ENCODE results near the gene LCP2. TPM values are rescaled to one million over a fixed set of nuclear protein-coding genes. Genes with fewer than 3 reads are reported as not detected.

Gene LCP2
- total and polyA plus RNA-seq, 2 donors (not counting 1 experiment from before 2014, with no cell fraction given): 11.7 to 13.9 TPM

DNA sequence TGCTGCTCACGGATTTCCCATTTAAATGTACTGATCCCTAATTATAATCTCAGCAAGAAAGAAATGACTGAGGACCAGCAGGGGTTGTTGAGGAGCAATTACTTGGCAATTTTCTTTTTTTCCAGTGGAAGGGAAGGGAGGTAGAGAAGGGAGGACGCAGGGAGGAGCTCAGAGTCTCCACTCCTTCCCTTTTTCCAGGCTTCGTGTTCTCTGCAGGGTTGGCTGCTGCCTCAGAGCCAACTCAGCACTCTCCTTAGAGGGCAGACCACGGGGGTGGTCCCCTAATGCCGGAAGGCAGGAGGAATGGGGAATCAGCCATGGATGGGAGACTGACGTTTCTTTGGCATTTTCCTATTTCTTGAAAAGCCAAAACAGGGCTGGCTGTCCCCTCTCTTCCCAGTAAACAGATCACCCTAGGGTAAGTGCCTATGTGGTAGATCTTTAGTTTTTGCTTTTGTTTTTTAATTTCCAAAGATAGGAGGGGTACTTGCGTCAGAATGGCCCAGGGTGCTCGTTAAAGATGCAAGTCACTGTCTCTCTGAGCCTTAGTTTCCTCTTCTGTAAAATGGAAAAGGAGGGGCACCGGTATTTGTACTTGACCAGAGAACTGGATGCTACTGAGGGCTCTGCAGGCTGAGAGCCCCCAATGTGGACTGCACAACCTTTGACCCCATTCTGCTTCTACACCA is 39.6 kb upstream of the LCP2 start:
- Histone ChIP-seq H2AFZ (ENCODE audit: insufficient read depth, low read depth, low read length, poor library complexity, severe bottlenecking) (no peak overlapping the region), H3K27ac (ENCODE audit: low read length in 2 of 2) (no peak overlapping the region), H3K4me1 (ENCODE audit: control insufficient read depth in 2 of 2, insufficient read depth in 2 of 2, low read length in 2 of 2) (peaks cover 20 to 29% of the 10 kb centered on the region in 2 donors), H3K36me3 (replicated peaks in 1 of 2; ENCODE audit: control extremely low read depth in 1 of 2, control insufficient read depth in 1 of 2, extremely low read depth in 1 of 2, insufficient read depth in 2 of 2, low read length in 1 of 2) (no peaks in the 10 kb centered on the region), H3K9me3 (ENCODE audit: control extremely low read depth in 1 of 3, control insufficient read depth in 2 of 3, insufficient read depth in 1 of 3, low read length in 2 of 3) (peaks cover 0 to 11% (median 5%) of the 10 kb centered on the region in 3 donors), H3K4me2 (replicated peaks; ENCODE audit: low read depth, low read length, poor library complexity, severe bottlenecking) (no peak overlapping the region), H3K27me3 (replicated peaks in 1 of 4; ENCODE audit: control extremely low read depth in 1 of 4, control insufficient read depth in 3 of 4, insufficient read depth in 4 of 4, low read length in 3 of 4) (no peaks in the 10 kb centered on the region), H3K9ac (ENCODE audit: low read length) (no peak overlapping the region), H4K20me1 (ENCODE audit: control insufficient read depth, insufficient read depth, low read length, poor library complexity, severe bottlenecking) (no peaks in the 10 kb centered on the region), H3K4me3 (ENCODE audit: control extremely low read depth in 1 of 5, extremely low read depth in 1 of 5, insufficient read depth in 1 of 5, low read depth in 2 of 5, low read length in 4 of 5) (no peak overlapping the region), H3K79me2 (ENCODE audit: control insufficient read depth, insufficient read depth, low read length) (no peaks in the 10 kb centered on the region)
- ChIA-PET POLR2A (no interaction called here), CTCF (interaction anchor here (1.3 to 8.0 kb wide), 5 partner anchors 10 to 111 kb away, joined by 5 to 218 read pairs (median 67); partner anchors contain the start of gene LCP2)
- Mint-ChIP-seq H3K4me1 (peaks cover 37% of the 10 kb centered on the region), H3K27ac (no peak overlapping the region), H3K27me3 (no peaks in the 10 kb centered on the region), H3K9me3 (ENCODE audit: insufficient read depth) (no peaks in the 10 kb centered on the region), H3K4me3 (no peak overlapping the region)
- intact Hi-C loops (cut with micrococcal nuclease): no loop called here
- no peak for TF ChIP-seq EZH2 (IDR thresholded peaks at IDR 0.05; ENCODE audit: borderline replicate concordance, insufficient read depth, low read depth, low read length, poor library complexity, severe bottlenecking)
- TF ChIP-seq, protein P1, sequence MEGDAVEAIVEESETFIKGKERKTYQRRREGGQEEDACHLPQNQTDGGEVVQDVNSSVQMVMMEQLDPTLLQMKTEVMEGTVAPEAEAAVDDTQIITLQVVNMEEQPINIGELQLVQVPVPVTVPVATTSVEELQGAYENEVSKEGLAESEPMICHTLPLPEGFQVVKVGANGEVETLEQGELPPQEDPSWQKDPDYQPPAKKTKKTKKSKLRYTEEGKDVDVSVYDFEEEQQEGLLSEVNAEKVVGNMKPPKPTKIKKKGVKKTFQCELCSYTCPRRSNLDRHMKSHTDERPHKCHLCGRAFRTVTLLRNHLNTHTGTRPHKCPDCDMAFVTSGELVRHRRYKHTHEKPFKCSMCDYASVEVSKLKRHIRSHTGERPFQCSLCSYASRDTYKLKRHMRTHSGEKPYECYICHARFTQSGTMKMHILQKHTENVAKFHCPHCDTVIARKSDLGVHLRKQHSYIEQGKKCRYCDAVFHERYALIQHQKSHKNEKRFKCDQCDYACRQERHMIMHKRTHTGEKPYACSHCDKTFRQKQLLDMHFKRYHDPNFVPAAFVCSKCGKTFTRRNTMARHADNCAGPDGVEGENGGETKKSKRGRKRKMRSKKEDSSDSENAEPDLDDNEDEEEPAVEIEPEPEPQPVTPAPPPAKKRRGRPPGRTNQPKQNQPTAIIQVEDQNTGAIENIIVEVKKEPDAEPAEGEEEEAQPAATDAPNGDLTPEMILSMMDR (IDR thresholded peaks at IDR 0.05): no peak
- DNase-seq (no peak), ATAC-seq (ENCODE audit: low read depth) (no peak)
- 84% methylated on average over 3 of the region's 9 CpGs for WGBS (ENCODE audit: insufficient coverage)

DNA sequence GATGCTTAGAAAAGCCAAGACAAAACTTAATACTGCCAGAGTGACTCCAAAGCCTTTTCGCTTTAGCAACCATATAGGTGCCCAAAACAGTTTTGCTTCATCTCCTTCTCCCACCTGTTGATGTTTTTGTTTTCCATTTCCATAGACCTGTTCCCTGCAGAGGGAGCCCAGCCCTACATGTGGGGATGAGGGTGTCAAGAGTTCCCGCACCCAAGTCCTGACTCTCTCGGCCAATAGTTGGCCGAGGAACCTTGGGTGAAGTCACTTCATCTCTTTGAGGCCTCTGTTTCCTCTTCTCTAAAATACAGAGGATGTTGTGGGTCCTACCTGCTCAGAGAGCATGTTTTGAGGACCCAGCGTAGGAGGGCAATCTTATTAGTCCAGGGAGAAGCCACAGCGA is 38.5 kb upstream of the LCP2 start:
- H3K9me3 Mint-ChIP-seq (ENCODE audit: insufficient read depth): no peaks in the 10 kb centered on the region
- Histone ChIP-seq H3K27me3 (replicated peaks in 1 of 4; ENCODE audit: control extremely low read depth in 1 of 4, control insufficient read depth in 3 of 4, insufficient read depth in 4 of 4, low read length in 3 of 4) (no peaks in the 10 kb centered on the region), H3K4me2 (replicated peaks; ENCODE audit: low read depth, low read length, poor library complexity, severe bottlenecking) (no peak overlapping the region), H3K4me3 (ENCODE audit: control extremely low read depth in 1 of 5, extremely low read depth in 1 of 5, insufficient read depth in 1 of 5, low read depth in 2 of 5, low read length in 4 of 5) (no peak overlapping the region), H4K20me1 (ENCODE audit: control insufficient read depth, insufficient read depth, low read length, poor library complexity, severe bottlenecking) (no peaks in the 10 kb centered on the region), H3K79me2 (ENCODE audit: control insufficient read depth, insufficient read depth, low read length) (no peaks in the 10 kb centered on the region), H3K9ac (ENCODE audit: low read length) (no peak overlapping the region), H3K9me3 (ENCODE audit: control extremely low read depth in 1 of 3, control insufficient read depth in 2 of 3, insufficient read depth in 1 of 3, low read length in 2 of 3) (no peaks in the 10 kb centered on the region), H3K27ac (ENCODE audit: low read length in 2 of 2) (no peak overlapping the region), H3K36me3 (replicated peaks in 1 of 2; ENCODE audit: control extremely low read depth in 1 of 2, control insufficient read depth in 1 of 2, extremely low read depth in 1 of 2, insufficient read depth in 2 of 2, low read length in 1 of 2) (no peaks in the 10 kb centered on the region), H3K4me1 (ENCODE audit: control insufficient read depth in 2 of 2, insufficient read depth in 2 of 2, low read length in 2 of 2) (peaks cover 31 to 40% of the 10 kb centered on the region in 2 donors), H2AFZ (ENCODE audit: insufficient read depth, low read depth, low read length, poor library complexity, severe bottlenecking) (no peak overlapping the region)
- CTCF ChIA-PET: interaction anchor here (1.3 kb wide), 1 partner anchor 110 kb away, joined by 5 read pairs; no protein-coding TSS in a partner anchor
- intact Hi-C loops (cut with micrococcal nuclease): no loop called here
- no peak overlapping the region for H3K4me3 Mint-ChIP-seq
- H3K27ac Mint-ChIP-seq: no peak overlapping the region
- POLR2A ChIA-PET: no interaction called here
- DNase-seq (no peak), ATAC-seq (ENCODE audit: low read depth) (no peak)
- 84% methylated on average over 4 of the region's 6 CpGs for WGBS (ENCODE audit: insufficient coverage)
- H3K27me3 Mint-ChIP-seq: no peaks in the 10 kb centered on the region
- TF ChIP-seq, protein P1 (IDR thresholded peaks at IDR 0.05): no peak
- TF ChIP-seq EZH2 (IDR thresholded peaks at IDR 0.05; ENCODE audit: borderline replicate concordance, insufficient read depth, low read depth, low read length, poor library complexity, severe bottlenecking): no peak
- peaks cover 42% of the 10 kb centered on the region for H3K4me1 Mint-ChIP-seq

All from B cell (primary cell).